GM23338 (cell line): Measurements from ENCODE around the gene PTPRB. TPM values are rescaled to one million over a fixed set of nuclear protein-coding genes. Genes with fewer than 3 reads are reported as not detected.

Experiments
- ATAC-seq: fragments of 200-7000 bp; cut with Tn5 transposase; 3 replicates; pipeline ENCODE4 v1.9.1; 2020
- DNase-seq: peaks from one replicate; pipeline ENCODE4 v3.0.0-alpha.2; 2015; ENCODE audit warnings: low spot score
- H2AFZ ChIP-seq: fragments of 200-600 bp; sonication (generic); 2 replicates; pipeline ENCODE4 v1.8.0; 2016; ENCODE audit warnings: antibody characterized with exemption, mild to moderate bottlenecking, moderate library complexity
- H3F3A ChIP-seq: fragments of 200-600 bp; sonication (generic); replicated peaks from 2 replicates; pipeline ENCODE4 v1.8.0; 2017; ENCODE audit warnings: antibody characterized with exemption, mixed run types, low read depth
- H3K27ac ChIP-seq: fragments of 200-600 bp; sonication (generic); 2 replicates; pipeline ENCODE4 v1.6.1; 2016; ENCODE audit warnings: low read depth
- H3K27me3 ChIP-seq: fragments of 200-600 bp; sonication (generic); 2 replicates; pipeline ENCODE4 v1.8.0; 2016; ENCODE audit warnings: mild to moderate bottlenecking, mixed run types, moderate library complexity; ENCODE audit not compliant: insufficient read depth
- H3K36me3 ChIP-seq: fragments of 200-600 bp; sonication (generic); 2 replicates; pipeline ENCODE4 v1.8.0; 2016; ENCODE audit warnings: mild to moderate bottlenecking; ENCODE audit not compliant: insufficient read depth
- H3K4me1 ChIP-seq: fragments of 200-600 bp; sonication (generic); 2 replicates; pipeline ENCODE4 v1.8.0; 2016; ENCODE audit warnings: mild to moderate bottlenecking, moderate library complexity; ENCODE audit not compliant: insufficient read depth
- H3K4me2 ChIP-seq: fragments of 200-600 bp; sonication (generic); 2 replicates; pipeline ENCODE4 v1.7.1; 2017; ENCODE audit warnings: mixed run types
- H3K4me3 ChIP-seq: fragments of 200-600 bp; sonication (generic); 2 replicates; pipeline ENCODE4 v1.6.1; 2016; ENCODE audit warnings: mixed run types
- H3K79me2 ChIP-seq: fragments of 200-600 bp; sonication (generic); replicated peaks from 2 replicates; pipeline ENCODE4 v1.8.0; 2017; ENCODE audit warnings: mild to moderate bottlenecking; ENCODE audit not compliant: insufficient read depth
- H3K9me2 ChIP-seq: fragments of 200-600 bp; sonication (generic); 2 replicates; pipeline ENCODE4 v1.8.0; 2017; ENCODE audit not compliant: insufficient read depth
- H4K20me1 ChIP-seq: fragments of 200-600 bp; sonication (generic); replicated peaks from 2 replicates; pipeline ENCODE4 v1.8.0; 2017; ENCODE audit warnings: mild to moderate bottlenecking; ENCODE audit not compliant: insufficient read depth
- H3K27ac Mint-ChIP-seq: 2 replicates; pipeline ENCODE4 v1.8.0; 2020; ENCODE audit warnings: inconsistent platforms, mild to moderate bottlenecking, moderate library complexity, mixed read lengths
- H3K27me3 Mint-ChIP-seq: 3 replicates; pipeline ENCODE4 v1.8.0; 2022; ENCODE audit warnings: low read depth, mild to moderate bottlenecking, moderate library complexity, mixed read lengths, inconsistent platforms; ENCODE audit not compliant: insufficient read depth, poor library complexity
- H3K36me3 Mint-ChIP-seq: 3 replicates; pipeline ENCODE4 v1.8.0; 2021; ENCODE audit warnings: low read depth, mild to moderate bottlenecking, inconsistent platforms, moderate library complexity, mixed read lengths
- H3K4me1 Mint-ChIP-seq: 3 replicates; pipeline ENCODE4 v1.8.0; 2020; ENCODE audit warnings: mild to moderate bottlenecking, inconsistent platforms, mixed read lengths
- H3K4me3 Mint-ChIP-seq: 3 replicates; pipeline ENCODE4 v1.8.0; 2021; ENCODE audit warnings: moderate library complexity, mild to moderate bottlenecking, inconsistent platforms, mixed read lengths
- H3K9me3 Mint-ChIP-seq: 3 replicates; pipeline ENCODE4 v1.8.0; 2020; ENCODE audit warnings: moderate library complexity, mild to moderate bottlenecking, inconsistent platforms, mixed read lengths
- CREB1 ChIP-seq: fragments of 250-450 bp; sonication (Bioruptor Pico); IDR thresholded peaks from 2 replicates; pipeline ENCODE4 v1.5.0; 2020; ENCODE audit warnings: low read depth, mild to moderate bottlenecking, moderate library complexity
- CTCF ChIP-seq, 2 experiments: fragments of 200-600 bp in 1 of 2; sonication (generic) in 1 of 2; conservative IDR thresholded peaks; 2 replicates each; pipeline versions ENCODE4 v1.5.1 to v1.6.1; 2016 to 2017; ENCODE audit warnings: antibody characterized with exemption in 2 of 2, low read depth in 2 of 2, mild to moderate bottlenecking in 2 of 2, moderate library complexity in 1 of 2
- ETS1 ChIP-seq: IDR thresholded peaks from 2 replicates; pipeline ENCODE4 v1.6.1; 2016; ENCODE audit warnings: antibody characterized with exemption
- EZH2phosphoT487 ChIP-seq: fragments of 200-600 bp; sonication (generic); IDR thresholded peaks from one replicate; pipeline ENCODE4 v1.8.1; 2018; ENCODE audit warnings: antibody characterized with exemption; ENCODE audit not compliant: unreplicated experiment
- JUNB ChIP-seq: IDR thresholded peaks from one replicate; pipeline ENCODE4 v1.6.1; 2016; ENCODE audit warnings: antibody characterized with exemption; ENCODE audit not compliant: unreplicated experiment
- POLR2AphosphoS5 ChIP-seq: IDR thresholded peaks from 2 replicates; pipeline ENCODE4 v1.6.1; 2016; ENCODE audit warnings: antibody characterized with exemption, low read depth
- REST ChIP-seq: IDR thresholded peaks from one replicate; pipeline ENCODE4 v1.6.1; 2018; ENCODE audit warnings: antibody characterized with exemption; ENCODE audit not compliant: unreplicated experiment
- STAT1 ChIP-seq: IDR thresholded peaks from one replicate; pipeline ENCODE4 v1.6.1; 2016; ENCODE audit warnings: antibody characterized with exemption; ENCODE audit not compliant: unreplicated experiment
- ZNF114 ChIP-seq: fragments of 250-450 bp; sonication (Bioruptor Pico); IDR thresholded peaks from 2 replicates; pipeline ENCODE4 v1.5.0; 2020; ENCODE audit warnings: mild to moderate bottlenecking, moderate library complexity
- ZNF331 ChIP-seq: fragments of 250-450 bp; sonication (Bioruptor Pico); IDR thresholded peaks from 2 replicates; pipeline ENCODE4 v1.5.0; 2020; ENCODE audit warnings: low read depth, mild to moderate bottlenecking, moderate library complexity
- ZNF462 ChIP-seq: fragments of 250-450 bp; sonication (Bioruptor Pico); IDR thresholded peaks from 2 replicates; pipeline ENCODE4 v1.5.0; 2020; ENCODE audit warnings: mild to moderate bottlenecking, moderate library complexity
- polyA plus RNA-seq: library from polyadenylated mRNA; unstranded; fragments of >200 nt; fragmentation: Nextera tagmentation; extraction: Ambion mirVana; gene quantifications from 2 replicates; pipeline ENCODE4 v1.2.1, GENCODE V29; 2016
- total RNA-seq: library from RNA; depleted of rRNA; stranded (reverse); fragments of >200 nt; shearing (Covaris generic); gene quantifications from 2 replicates; pipeline ENCODE4 v1.2.3, GENCODE V29; 2014

Gene PTPRB
- total and polyA plus RNA-seq, 2 experiments from 2014 or later, result 0.13 to 1.7 TPM

GRCh38 chr12:70618371-70618770 lies 18.9 kb downstream of the PTPRB start (continued):
- no peak for TF ChIP-seq ZNF462 (CRISPR knock-in tag)

GRCh38 chr12:70617450-70617849 lies 19.8 kb downstream of the PTPRB start:
- Mint-ChIP-seq H3K27ac (no peak overlapping the region), H3K27me3 (peaks cover 2% of the 10 kb centered on the region), H3K9me3 (no peaks in the 10 kb centered on the region), H3K36me3 (no peaks in the 10 kb centered on the region), H3K4me1 (peaks cover 36% of the 10 kb centered on the region), H3K4me3 (no peak overlapping the region)
- Histone ChIP-seq H3K4me3 (no peak overlapping the region), H3K9me2 (no peaks in the 10 kb centered on the region), H2AFZ (no peak overlapping the region), H3K4me2 (no peak overlapping the region), H4K20me1 (no peaks in the 10 kb centered on the region), H3K36me3 (no peaks in the 10 kb centered on the region), H3K4me1 (peaks cover 37% of the 10 kb centered on the region), H3K27me3 (no peaks in the 10 kb centered on the region), H3K27ac (no peak overlapping the region; the same call in 1 of the 2 replicates), H3K79me2 (no peaks in the 10 kb centered on the region), H3F3A (no peaks in the 10 kb centered on the region)
- DNase-seq (peak; percentile 45), ATAC-seq (peak; percentile 81)
- no peak for TF ChIP-seq EZH2phosphoT487
- no peak for TF ChIP-seq STAT1
- no peak for TF ChIP-seq CREB1 (CRISPR knock-in tag)
- no peak for TF ChIP-seq ETS1
- TF ChIP-seq REST, result no peak
- TF ChIP-seq ZNF114 (CRISPR knock-in tag), result no peak
- TF ChIP-seq ZNF331 (CRISPR knock-in tag), result no peak
- TF ChIP-seq POLR2AphosphoS5, result no peak
- no peak for TF ChIP-seq JUNB
- no peak for TF ChIP-seq CTCF (conservative IDR thresholded peaks at IDR 0.05; ENCODE audit: low read depth in 2 of 2)
